Kidney (tissue), 14 donors: ENCODE measurements around the gene SLC4A7. TPM values are rescaled to one million over a fixed set of nuclear protein-coding genes. Genes with fewer than 3 reads are reported as not detected.

Source experiments
- DNase-seq, 5 donors: peaks; one replicate each; pipeline ENCODE4 v3.0.0-alpha.2; 2013 to 2020
- FAIRE-seq: peaks from 2 replicates; lab custom pipeline; 2012; peaks lifted over from hg19 to GRCh38; lab: Jason Lieb, UNC
- H3K27ac ChIP-seq, 2 donors: one replicate each; pipeline ENCODE4 v1.7.0; 2013; ENCODE audit warnings: low read depth in 2 of 2, low read length in 2 of 2, inconsistent platforms in 1 of 2
- H3K27me3 ChIP-seq: one replicate; pipeline ENCODE4 v1.7.1; 2013; ENCODE audit warnings: low read length, inconsistent platforms; ENCODE audit not compliant: control insufficient read depth, insufficient read depth
- H3K36me3 ChIP-seq, 3 donors: one replicate each; pipeline versions ENCODE4 v1.7.0 to v1.7.1; 2013; ENCODE audit warnings: low read length in 3 of 3, control low read depth in 1 of 3, inconsistent platforms in 1 of 3; ENCODE audit not compliant: insufficient read depth in 3 of 3, control insufficient read depth in 2 of 3
- H3K4me1 ChIP-seq, 3 donors: one replicate each; pipeline versions ENCODE4 v1.7.0 to v1.7.1; 2013; ENCODE audit warnings: low read length in 3 of 3, inconsistent platforms in 1 of 3, low read depth in 1 of 3; ENCODE audit not compliant: control insufficient read depth in 2 of 3, insufficient read depth in 2 of 3
- H3K4me3 ChIP-seq, 3 donors: one replicate each; pipeline versions ENCODE4 v1.7.0 to v1.8.1; 2013; ENCODE audit warnings: low read length in 3 of 3, control low read depth in 1 of 3, inconsistent platforms in 1 of 3
- H3K9ac ChIP-seq, 3 donors: one replicate each; pipeline versions ENCODE4 v1.7.0 to v1.7.1; 2013; ENCODE audit warnings: low read length in 3 of 3, control low read depth in 1 of 3, inconsistent platforms in 1 of 3
- H3K9me3 ChIP-seq, 3 donors: one replicate each; pipeline versions ENCODE4 v1.7.0 to v1.7.1; 2013; ENCODE audit warnings: low read length in 3 of 3, control low read depth in 1 of 3, inconsistent platforms in 1 of 3; ENCODE audit not compliant: control insufficient read depth in 2 of 3, insufficient read depth in 1 of 3
- intact Hi-C: fragments of 100-400 bp; cut with DNase I; formaldehyde crosslinking; loops from one replicate; pipeline ENCODE4 v1.11.1; 2022
- polyA plus RNA-seq: library from polyadenylated mRNA; stranded (reverse); fragments of 350-450 nt; fragmentation: Illumina TruSeq; extraction: RNeasy Lipid Tissue Mini Kit (QIAGEN cat#74804); gene quantifications from one replicate; pipeline ENCODE4 v1.2.3, GENCODE V29; 2014; ENCODE audit warnings: low read depth, low replicate concordance; ENCODE audit not compliant: insufficient read depth
- total RNA-seq: library from RNA; stranded (reverse); fragmentation: NEBNext Ultra II Directional; extraction: Animal tissue kit (Norgen Biotek cat#: 25700); gene quantifications from one replicate; pipeline ENCODE4 v1.2.1, GENCODE V29; 2021
- TF ChIP-seq, protein P1 (sequence below): IDR thresholded peaks from 3 replicates; pipeline ENCODE4 v1.5.1; 2012; ENCODE audit warnings: mild to moderate bottlenecking, moderate library complexity, borderline replicate concordance; ENCODE audit not compliant: insufficient read depth; ENCODE audit errors: extremely low read depth
- donor health status: control.
- donor health status: control.
- donor health status: control.
- donor health status: control.
- donor health status: control.
- donor health status: DM: yes; HTN: yes; CAD: no.
- donor health status: Normal renal cell carcinoma (clear cell type).

The SLC4A7 gene
- total and polyA plus RNA-seq, 2 donors from 2014 or later = 3.5 to 47.5 TPM

DNA sequence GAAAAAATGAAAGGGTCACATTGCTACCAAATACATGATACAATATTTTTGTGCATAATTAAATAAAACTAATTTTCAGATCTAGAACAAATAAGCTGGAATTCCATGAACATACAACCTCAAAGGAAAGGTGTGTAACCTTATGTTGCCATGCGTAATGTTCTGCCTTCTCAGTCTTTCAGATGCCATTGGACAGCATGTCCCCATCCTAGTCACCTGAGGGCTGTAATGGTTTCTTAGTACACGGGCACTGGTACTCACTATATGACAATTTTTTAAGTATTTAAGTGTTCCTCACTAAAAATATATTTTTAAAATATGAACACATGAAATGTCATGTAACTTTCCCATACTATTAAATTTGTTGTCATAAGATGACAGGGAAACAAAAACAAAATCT, 139.1 kb downstream of the SLC4A7 start:
- Histone ChIP-seq H3K4me1 (no peaks in the 10 kb centered on the region), H3K9ac (no peak overlapping the region), H3K27ac (no peak overlapping the region), H3K4me3 (no peak overlapping the region), H3K36me3 (no peaks in the 10 kb centered on the region), H3K9me3 (no peaks in the 10 kb centered on the region), H3K27me3 (no peaks in the 10 kb centered on the region)
- FAIRE-seq = no peak
- TF ChIP-seq, protein P1, sequence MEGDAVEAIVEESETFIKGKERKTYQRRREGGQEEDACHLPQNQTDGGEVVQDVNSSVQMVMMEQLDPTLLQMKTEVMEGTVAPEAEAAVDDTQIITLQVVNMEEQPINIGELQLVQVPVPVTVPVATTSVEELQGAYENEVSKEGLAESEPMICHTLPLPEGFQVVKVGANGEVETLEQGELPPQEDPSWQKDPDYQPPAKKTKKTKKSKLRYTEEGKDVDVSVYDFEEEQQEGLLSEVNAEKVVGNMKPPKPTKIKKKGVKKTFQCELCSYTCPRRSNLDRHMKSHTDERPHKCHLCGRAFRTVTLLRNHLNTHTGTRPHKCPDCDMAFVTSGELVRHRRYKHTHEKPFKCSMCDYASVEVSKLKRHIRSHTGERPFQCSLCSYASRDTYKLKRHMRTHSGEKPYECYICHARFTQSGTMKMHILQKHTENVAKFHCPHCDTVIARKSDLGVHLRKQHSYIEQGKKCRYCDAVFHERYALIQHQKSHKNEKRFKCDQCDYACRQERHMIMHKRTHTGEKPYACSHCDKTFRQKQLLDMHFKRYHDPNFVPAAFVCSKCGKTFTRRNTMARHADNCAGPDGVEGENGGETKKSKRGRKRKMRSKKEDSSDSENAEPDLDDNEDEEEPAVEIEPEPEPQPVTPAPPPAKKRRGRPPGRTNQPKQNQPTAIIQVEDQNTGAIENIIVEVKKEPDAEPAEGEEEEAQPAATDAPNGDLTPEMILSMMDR = no peak
- DNase-seq = no peak
- intact Hi-C loops = no loop called here

DNA sequence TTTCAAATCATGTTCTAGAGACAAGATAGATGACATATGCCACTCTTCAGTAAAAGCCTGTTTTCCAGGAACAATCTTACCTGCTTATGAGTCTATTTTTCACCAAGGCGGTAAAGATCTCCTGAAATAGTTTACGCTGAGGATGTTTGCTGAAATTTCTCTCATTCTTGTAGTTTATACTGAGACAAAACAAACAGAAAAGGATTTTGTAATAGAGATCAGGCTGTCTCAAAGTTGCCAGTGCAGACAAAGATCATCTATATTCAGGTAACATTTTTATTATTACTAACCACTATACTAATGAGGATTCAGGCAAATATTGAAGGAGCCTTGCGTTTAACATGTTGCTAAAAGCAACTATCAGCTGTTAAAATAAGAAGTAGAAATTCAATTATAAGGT, 140.0 kb downstream of the SLC4A7 start:
- Histone ChIP-seq H3K4me1 (no peaks in the 10 kb centered on the region), H3K27ac (no peak overlapping the region), H3K27me3 (no peaks in the 10 kb centered on the region), H3K9me3 (no peaks in the 10 kb centered on the region), H3K36me3 (no peaks in the 10 kb centered on the region), H3K4me3 (no peak overlapping the region), H3K9ac (no peak overlapping the region)
- TF ChIP-seq, protein P1 = no peak
- FAIRE-seq = no peak
- no peak for DNase-seq
- intact Hi-C loops = no loop called here

DNA sequence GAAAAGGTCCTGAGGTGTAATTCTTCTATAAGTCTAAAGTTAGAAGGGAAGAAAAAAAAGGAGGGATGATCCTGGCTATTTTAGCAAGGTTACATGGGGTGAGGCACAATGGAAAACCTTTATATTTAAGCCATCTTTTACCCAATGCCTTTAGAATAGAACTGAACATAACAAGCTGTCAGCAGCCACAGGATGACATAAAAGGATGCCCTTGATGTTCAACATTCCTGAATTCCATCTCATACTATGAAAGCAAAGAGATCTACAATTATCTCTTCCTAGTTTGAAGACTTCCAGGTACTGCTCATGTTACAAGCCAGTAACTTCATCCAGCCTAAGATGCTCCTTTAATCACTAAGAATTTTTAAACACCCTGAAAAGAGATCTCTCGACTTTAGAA, 141.9 kb downstream of the SLC4A7 start:
- Histone ChIP-seq H3K9me3 (no peaks in the 10 kb centered on the region), H3K9ac (no peak overlapping the region), H3K27ac (no peak overlapping the region), H3K27me3 (no peaks in the 10 kb centered on the region), H3K4me3 (no peak overlapping the region), H3K36me3 (no peaks in the 10 kb centered on the region), H3K4me1 (no peaks in the 10 kb centered on the region)
- intact Hi-C loops = no loop called here
- FAIRE-seq (no peak), DNase-seq (no peak)
- TF ChIP-seq, protein P1 = no peak

DNA sequence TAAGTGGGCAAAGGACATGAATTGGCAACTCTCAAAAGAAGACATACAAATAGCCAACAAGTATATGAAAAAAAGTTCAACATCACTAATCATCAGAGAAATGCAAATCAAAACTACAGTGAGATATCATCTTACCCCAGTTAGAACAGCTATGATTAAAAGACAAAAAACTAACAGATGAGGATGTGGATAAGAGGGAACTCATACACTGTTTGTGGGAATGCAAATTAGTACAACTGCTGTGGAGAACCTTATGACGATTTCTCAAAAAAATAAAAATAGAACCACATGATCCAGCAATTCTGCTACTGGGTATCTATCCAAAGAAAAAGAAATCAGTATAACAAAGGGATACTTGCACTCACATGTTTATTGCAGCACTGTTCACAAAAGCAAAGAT, 143.7 kb downstream of the SLC4A7 start:
- Histone ChIP-seq H3K4me3 (no peak overlapping the region), H3K27ac (no peak overlapping the region), H3K9me3 (no peaks in the 10 kb centered on the region), H3K9ac (no peak overlapping the region), H3K27me3 (no peaks in the 10 kb centered on the region), H3K36me3 (no peaks in the 10 kb centered on the region), H3K4me1 (no peaks in the 10 kb centered on the region)
- DNase-seq = no peak
- TF ChIP-seq, protein P1 = no peak
- intact Hi-C loops = no loop called here
- FAIRE-seq = no peak
